Skin of body (tissue), 2 donors: ENCODE results near the gene CACNA1I. TPM values are rescaled to one million over a fixed set of nuclear protein-coding genes. Genes with fewer than 3 reads are reported as not detected.

Experiments used
- DNase-seq: peaks from one replicate; lab custom pipeline; 2025; lab: John Stamatoyannopoulos, UW
- total RNA-seq: library from RNA; depleted of rRNA; stranded (reverse); fragments of >200 nt; gene quantifications from one replicate; pipeline ENCODE4 v1.2.3, GENCODE V29; 2014

CACNA1I gene
- total RNA-seq, 1 donor from 2014 or later, result 0.20 TPM

GRCh38 chr22:39623603-39624500 lies 53.3 kb downstream of the CACNA1I start:
- DNase-seq, result no peak

- no peak for DNase-seq
These were observed 53.9 kb downstream of the CACNA1I start for GRCh38 chr22:39624501-39624821.

- no peak for DNase-seq
These were observed 55.3 kb downstream of the CACNA1I start for GRCh38 chr22:39625569-39626537.

GRCh38 chr22:39627208-39627607 lies 56.7 kb downstream of the CACNA1I start:
- no peak for DNase-seq

GRCh38 chr22:39627865-39628562 lies 57.5 kb downstream of the CACNA1I start:
- DNase-seq, result no peak

- no peak for DNase-seq
These were observed 58.1 kb downstream of the CACNA1I start for GRCh38 chr22:39628563-39629080.

GRCh38 chr22:39629851-39630250 lies 59.3 kb downstream of the CACNA1I start:
- DNase-seq, result no peak

- DNase-seq, result no peak
These were observed 60.2 kb downstream of the CACNA1I start for GRCh38 chr22:39630721-39631120.

GRCh38 chr22:39631381-39632286 lies 61.1 kb downstream of the CACNA1I start:
- no peak for DNase-seq

- peak; percentile 26 for DNase-seq
These were observed 64.2 kb downstream of the CACNA1I start for GRCh38 chr22:39634530-39635405.

GRCh38 chr22:39635719-39636118 lies 65.2 kb downstream of the CACNA1I start:
- DNase-seq, result no peak

- DNase-seq, result no peak
These were observed 68.4 kb downstream of the CACNA1I start for GRCh38 chr22:39638958-39639357.

- DNase-seq, result no peak
These were observed 71.2 kb downstream of the CACNA1I start for GRCh38 chr22:39641660-39642310.

- no peak for DNase-seq
These were observed 72.9 kb downstream of the CACNA1I start for GRCh38 chr22:39643311-39644083.

GRCh38 chr22:39645532-39645931 lies 75.0 kb downstream of the CACNA1I start:
- DNase-seq, result no peak

- DNase-seq, result no peak
These were observed 76.0 kb downstream of the CACNA1I start for GRCh38 chr22:39646398-39647063.
